Thyroid gland (tissue), 4 donors: ENCODE measurements around the gene APOF. TPM values are rescaled to one million over a fixed set of nuclear protein-coding genes. Genes with fewer than 3 reads are reported as not detected.
"Not testable (repeated sequence)": the region's sequence is repeated elsewhere in the genome, so short reads cannot be mapped to it uniquely, and the experiment has no call there.

Experiments used
- DNase-seq, 2 donors: peaks; one replicate each; pipeline ENCODE4 v3.0.0-alpha.2; 2019
- H3K27ac ChIP-seq, 3 donors: fragments of 200-600 bp; sonication (generic); 1 replicate in 2 of 3; 2 replicates in 1 of 3; pipeline ENCODE4 v1.5.1; 2016 to 2019; ENCODE audit warnings: mild to moderate bottlenecking in 1 of 3, moderate library complexity in 1 of 3
- H3K27me3 ChIP-seq: fragments of 200-600 bp; sonication (generic); one replicate; pipeline ENCODE4 v1.5.1; 2019
- H3K36me3 ChIP-seq, 2 donors: fragments of 200-600 bp; sonication (generic); one replicate each; pipeline ENCODE4 v1.5.1; 2016 to 2019
- H3K4me1 ChIP-seq, 2 donors: fragments of 200-600 bp; sonication (generic); one replicate each; pipeline ENCODE4 v1.5.1; 2017 to 2019
- H3K4me3 ChIP-seq, 3 donors: fragments of 200-600 bp; sonication (generic); replicated peaks in 1 of 3; 1 replicate in 2 of 3; 2 replicates in 1 of 3; pipeline ENCODE4 v1.5.1; 2016; ENCODE audit warnings: mild to moderate bottlenecking in 1 of 3
- H3K9me3 ChIP-seq: fragments of 200-600 bp; sonication (generic); one replicate; pipeline ENCODE4 v1.5.1; 2017
- POLR2A ChIP-seq, 2 donors: fragments of 450-650 bp; IDR thresholded peaks; one replicate each; pipeline ENCODE4 v1.6.1; 2017; ENCODE audit warnings: antibody characterized with exemption in 2 of 2, mild to moderate bottlenecking in 2 of 2, moderate library complexity in 1 of 2
- WGBS, 2 donors: methylation state at CpG; one replicate each; pipeline ENCODE4 v1.1.5; 2017; 5-methylcytosine and 5-hydroxymethylcytosine counted together
- intact Hi-C: fragments of 100-400 bp; cut with DNase I; formaldehyde crosslinking; loops from one replicate; pipeline ENCODE4 v1.15.1; 2023
- total RNA-seq, 4 donors: library from RNA; depleted of rRNA; stranded (reverse); fragments of >200 nt; gene quantifications; one replicate each; pipeline ENCODE4 v1.2.3, GENCODE V29; 2016
- TF ChIP-seq, protein P1 (sequence below), 6 experiments: fragments of 200-600 bp in 3 of 6; fragments of 450-650 bp in 3 of 6; sonication (generic) in 3 of 6; IDR thresholded peaks; one replicate each; pipeline ENCODE4 v1.5.1; 2016 to 2019; ENCODE audit warnings: antibody characterized with exemption in 6 of 6, mild to moderate bottlenecking in 2 of 6, inconsistent platforms in 1 of 6, moderate library complexity in 1 of 6

APOF gene
- total RNA-seq, 4 donors from 2014 or later, result not detected

DNA sequence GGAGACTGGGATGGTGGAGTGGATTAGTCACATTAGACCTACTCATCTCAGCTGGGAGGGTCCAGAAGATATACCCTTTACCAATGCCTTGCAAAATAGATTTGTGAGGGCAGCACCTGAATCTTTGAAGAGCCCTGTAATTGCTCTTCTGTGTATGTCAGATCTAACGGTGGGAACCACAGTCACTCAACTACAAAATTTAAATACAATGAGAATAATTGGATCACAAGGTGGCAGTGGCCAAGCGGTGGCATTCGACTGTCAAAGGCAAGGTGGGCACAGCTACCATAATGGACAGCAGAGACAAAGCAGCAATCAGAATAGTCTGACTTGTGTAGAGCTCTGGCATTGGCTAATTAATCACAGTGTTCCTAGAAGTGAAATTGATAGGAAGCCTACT lies 36.8 kb upstream of the APOF start:
- H3K4me1 ChIP-seq, H3K4me3 ChIP-seq, H3K9me3 ChIP-seq, intact Hi-C loops, H3K27me3 ChIP-seq, H3K36me3 ChIP-seq, DNase-seq, H3K27ac ChIP-seq: not testable (repeated sequence)
- 95 to 97% methylated on average over 3 of the region's 3 CpGs for WGBS, 2 donors

GRCh38 chr12:56398324-56398723 lies 35.7 kb upstream of the APOF start:
- Histone ChIP-seq H3K4me3 (no peak overlapping the region), H3K9me3 (no peaks in the 10 kb centered on the region), H3K27me3 (no peaks in the 10 kb centered on the region), H3K27ac (no peak overlapping the region), H3K36me3 (no peaks in the 10 kb centered on the region), H3K4me1 (no peaks in the 10 kb centered on the region)
- TF ChIP-seq, protein P1, sequence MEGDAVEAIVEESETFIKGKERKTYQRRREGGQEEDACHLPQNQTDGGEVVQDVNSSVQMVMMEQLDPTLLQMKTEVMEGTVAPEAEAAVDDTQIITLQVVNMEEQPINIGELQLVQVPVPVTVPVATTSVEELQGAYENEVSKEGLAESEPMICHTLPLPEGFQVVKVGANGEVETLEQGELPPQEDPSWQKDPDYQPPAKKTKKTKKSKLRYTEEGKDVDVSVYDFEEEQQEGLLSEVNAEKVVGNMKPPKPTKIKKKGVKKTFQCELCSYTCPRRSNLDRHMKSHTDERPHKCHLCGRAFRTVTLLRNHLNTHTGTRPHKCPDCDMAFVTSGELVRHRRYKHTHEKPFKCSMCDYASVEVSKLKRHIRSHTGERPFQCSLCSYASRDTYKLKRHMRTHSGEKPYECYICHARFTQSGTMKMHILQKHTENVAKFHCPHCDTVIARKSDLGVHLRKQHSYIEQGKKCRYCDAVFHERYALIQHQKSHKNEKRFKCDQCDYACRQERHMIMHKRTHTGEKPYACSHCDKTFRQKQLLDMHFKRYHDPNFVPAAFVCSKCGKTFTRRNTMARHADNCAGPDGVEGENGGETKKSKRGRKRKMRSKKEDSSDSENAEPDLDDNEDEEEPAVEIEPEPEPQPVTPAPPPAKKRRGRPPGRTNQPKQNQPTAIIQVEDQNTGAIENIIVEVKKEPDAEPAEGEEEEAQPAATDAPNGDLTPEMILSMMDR (IDR thresholded peaks at IDR 0.05), result no peak
- no peak for TF ChIP-seq POLR2A (IDR thresholded peaks at IDR 0.05)
- intact Hi-C loops, result no loop called here
- no peak for DNase-seq

DNA sequence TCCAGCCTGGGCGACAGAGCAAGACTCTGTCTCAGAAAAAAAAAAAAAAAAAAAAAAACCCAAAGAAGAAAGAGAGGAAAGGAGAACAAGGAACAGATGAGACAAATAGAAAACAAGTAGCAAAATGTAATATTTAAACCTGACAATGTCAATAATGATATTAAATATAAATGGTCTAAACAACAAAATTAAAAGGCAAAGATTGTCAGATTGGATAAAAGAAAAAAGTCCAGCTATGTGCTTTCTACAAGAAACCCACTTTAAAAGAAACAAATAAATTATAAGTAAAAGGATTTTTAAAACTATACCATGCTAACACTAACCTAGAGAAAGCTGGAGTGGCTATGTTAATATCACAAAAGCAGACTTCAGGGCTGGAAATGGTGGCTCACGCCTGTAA lies 29.7 kb upstream of the APOF start:
- 96 to 99% methylated on average over 2 of the region's 2 CpGs for WGBS, 2 donors
- Histone ChIP-seq H3K4me3 (no peak overlapping the region), H3K9me3 (no peaks in the 10 kb centered on the region), H3K36me3 (no peaks in the 10 kb centered on the region), H3K27me3 (no peaks in the 10 kb centered on the region), H3K4me1 (no peaks in the 10 kb centered on the region), H3K27ac (no peak overlapping the region)
- no peak for DNase-seq
- no peak for TF ChIP-seq POLR2A (IDR thresholded peaks at IDR 0.05)
- TF ChIP-seq, protein P1 (IDR thresholded peaks at IDR 0.05), result no peak
- intact Hi-C loops, result no loop called here

DNA sequence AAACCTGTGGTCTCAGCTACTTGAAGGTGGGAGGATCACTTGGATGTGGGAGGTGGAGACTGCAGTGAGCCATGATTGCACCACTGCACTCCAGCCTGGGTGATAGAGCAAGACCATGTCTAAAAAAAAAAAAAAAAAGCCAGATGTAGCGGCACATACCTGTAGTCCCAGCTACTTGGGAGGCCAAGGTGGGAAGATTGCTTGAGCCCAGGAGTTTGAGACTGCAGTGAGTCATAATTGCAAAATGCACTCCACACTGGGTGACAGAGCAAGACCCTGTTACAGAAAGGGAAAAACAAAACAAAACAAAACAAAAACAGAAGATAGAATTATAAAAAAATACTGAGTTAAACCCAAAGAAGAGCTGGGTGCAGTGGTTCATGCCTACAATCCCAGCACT lies 29.1 kb upstream of the APOF start:
- Histone ChIP-seq H3K9me3 (no peaks in the 10 kb centered on the region), H3K4me3 (no peak overlapping the region), H3K27me3 (no peaks in the 10 kb centered on the region), H3K36me3 (no peaks in the 10 kb centered on the region), H3K27ac (no peak overlapping the region), H3K4me1 (no peaks in the 10 kb centered on the region)
- no peak for DNase-seq
- WGBS, 2 donors, result 91 to 100% methylated on average over 1 of the region's 1 CpG
- TF ChIP-seq POLR2A (IDR thresholded peaks at IDR 0.05), result no peak
- TF ChIP-seq, protein P1 (IDR thresholded peaks at IDR 0.05), result no peak
- intact Hi-C loops, result no loop called here

- TF ChIP-seq, protein P1 (IDR thresholded peaks at IDR 0.05), result no peak
- no peak for TF ChIP-seq POLR2A (IDR thresholded peaks at IDR 0.05)
- no peak for DNase-seq
- H3K4me1 ChIP-seq, result no peaks in the 10 kb centered on the region
- no peak overlapping the region for H3K27ac ChIP-seq
- no peaks in the 10 kb centered on the region for H3K36me3 ChIP-seq
- H3K9me3 ChIP-seq, result no peaks in the 10 kb centered on the region
- no peaks in the 10 kb centered on the region for H3K27me3 ChIP-seq
- 61% methylated on average over 5 of the region's 5 CpGs for WGBS, 2 donors
- H3K4me3 ChIP-seq, result no peak overlapping the region
- intact Hi-C loops, result no loop called here
These were observed 26.8 kb upstream of the APOF start for GRCh38 chr12:56389412-56389811.

- intact Hi-C loops, result no loop called here
- no peak for DNase-seq
These were observed 24.6 kb upstream of the APOF start for GRCh38 chr12:56387152-56387736.

More at GRCh38 chr12:56387152-56387736, 24.6 kb upstream of the APOF start:
- TF ChIP-seq, protein P1 (IDR thresholded peaks at IDR 0.05), result no peak
- no peak for TF ChIP-seq POLR2A (IDR thresholded peaks at IDR 0.05)
- no peaks in the 10 kb centered on the region for H3K4me1 ChIP-seq
- H3K4me3 ChIP-seq, result no peak overlapping the region
- H3K9me3 ChIP-seq, result no peaks in the 10 kb centered on the region
- no peaks in the 10 kb centered on the region for H3K27me3 ChIP-seq
- no peak overlapping the region for H3K27ac ChIP-seq
- 41 to 53% methylated on average over 7 of the region's 7 CpGs for WGBS, 2 donors
- H3K36me3 ChIP-seq, result no peaks in the 10 kb centered on the region
